Esophagus mucosa (tissue), 1 donor: ENCODE data around the gene RBM39. TPM values are rescaled to one million over a fixed set of nuclear protein-coding genes. Genes with fewer than 3 reads are reported as not detected.
"Not testable (repeated sequence)": the region's sequence is repeated elsewhere in the genome, so short reads cannot be mapped to it uniquely, and the experiment has no call there.

ENCODE experiments used
- ATAC-seq: fragments of 200-7000 bp; cut with Tn5 transposase; one replicate; pipeline ENCODE4 v1.9.1; 2020
- total RNA-seq: library from RNA; stranded (reverse); gene quantifications from one replicate; pipeline ENCODE4 v1.2.4, GENCODE V29; 2023
- donor health status: DM: yes; HTN: yes; CAD: no.

RBM39 gene
- total RNA-seq, 1 donor from 2014 or later = 139 TPM

GRCh38 chr20:35704514-35705261 is 37.4 kb downstream of the RBM39 start:
- no peak for ATAC-seq

DNA sequence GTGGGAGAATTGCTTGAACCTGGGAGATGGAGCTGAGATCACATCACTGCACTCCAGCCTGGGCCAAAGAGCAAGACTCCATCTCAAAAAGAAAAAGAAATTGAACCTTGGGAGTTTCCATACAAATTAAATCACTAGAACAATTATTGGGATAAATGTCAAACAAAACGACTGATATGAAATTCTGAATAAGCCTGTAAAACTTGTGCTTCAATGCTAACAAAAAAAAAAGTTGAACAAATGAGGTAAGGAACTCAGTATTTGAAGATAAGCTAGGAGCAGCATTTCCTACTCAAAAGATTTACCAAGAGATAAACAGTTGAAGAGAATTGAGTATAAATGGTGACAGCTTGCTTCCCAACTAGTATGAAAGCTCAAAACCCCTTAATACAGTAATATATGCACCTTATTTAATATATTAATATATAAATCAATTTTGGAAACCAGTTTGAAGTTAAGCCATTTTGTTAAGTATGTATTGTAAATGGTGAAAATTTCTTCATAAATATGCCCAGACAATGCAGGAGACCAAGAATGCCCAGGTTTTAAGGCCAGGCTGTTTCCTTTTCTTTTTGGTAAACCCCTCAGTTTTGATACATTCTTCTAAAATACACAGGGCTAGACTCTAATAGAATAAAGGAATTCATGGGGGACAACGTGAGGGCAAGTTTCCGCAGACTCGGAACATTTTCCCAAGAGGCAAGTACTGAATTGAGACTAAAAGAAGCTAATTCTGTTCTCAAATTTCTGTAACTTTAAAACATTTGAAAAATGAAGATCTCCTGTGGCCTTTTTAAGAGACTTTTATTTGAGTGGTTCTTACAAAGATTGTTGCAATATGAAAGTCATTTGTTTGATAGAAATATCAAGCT is 39.0 kb downstream of the RBM39 start:
- no peak for ATAC-seq

DNA sequence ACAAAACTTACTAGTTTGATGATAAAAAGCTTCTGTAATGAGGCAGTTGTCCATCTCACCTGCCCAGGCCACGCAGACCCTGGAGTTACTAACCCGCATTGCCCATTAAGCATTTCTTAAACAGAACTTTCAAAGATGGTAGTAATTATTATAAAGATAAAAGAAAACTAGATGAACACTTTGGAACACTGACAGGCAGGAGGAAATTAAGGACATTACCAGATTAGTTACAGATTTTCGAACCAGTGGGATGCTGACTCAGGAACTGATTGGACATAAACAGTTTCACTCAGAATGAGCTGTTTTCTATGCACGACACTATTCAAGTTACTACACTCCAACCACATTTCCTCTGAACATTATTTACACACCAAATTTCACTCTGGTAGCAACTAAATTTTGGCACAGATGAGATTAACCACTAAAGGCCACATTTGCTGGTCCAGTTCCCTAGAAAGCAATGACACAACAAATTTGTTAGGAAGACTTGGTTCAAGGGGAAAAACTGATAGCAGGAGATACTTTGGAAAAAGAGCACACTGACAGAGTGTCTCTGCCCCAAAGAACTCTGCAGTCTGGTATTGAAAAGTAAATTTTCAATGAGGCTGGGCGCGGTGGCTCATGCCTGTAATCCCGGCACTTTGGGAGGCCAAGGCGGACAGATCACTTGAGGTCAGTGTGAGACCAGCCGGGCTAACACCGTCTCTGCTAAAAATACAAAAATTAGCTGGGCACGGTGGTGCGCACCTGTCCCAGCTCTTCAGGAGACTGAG is 39.8 kb downstream of the RBM39 start:
- ATAC-seq = no peak

DNA sequence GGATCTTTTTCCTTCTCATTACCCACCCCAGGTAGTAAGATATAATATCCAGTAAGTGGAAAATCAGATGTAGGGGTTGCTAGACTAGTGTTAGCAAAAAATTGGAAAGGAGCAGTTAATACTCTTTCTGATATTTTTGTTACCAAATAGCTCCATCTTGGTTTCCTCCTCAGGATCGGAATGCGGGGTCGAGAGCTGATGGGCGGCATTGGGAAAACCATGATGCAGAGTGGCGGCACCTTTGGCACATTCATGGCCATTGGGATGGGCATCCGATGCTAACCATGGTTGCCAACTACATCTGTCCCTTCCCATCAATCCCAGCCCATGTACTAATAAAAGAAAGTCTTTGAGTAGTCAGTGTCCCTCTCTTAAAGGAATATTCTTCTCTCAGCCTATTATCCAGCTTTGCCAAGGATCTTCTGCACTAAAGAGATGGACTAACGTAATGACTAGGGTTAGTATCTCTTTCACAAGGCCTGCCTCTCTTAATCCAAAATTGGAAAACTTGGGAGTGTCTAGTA is 41.4 kb downstream of the RBM39 start:
- no peak for ATAC-seq

GRCh38 chr20:35699957-35700624 is 42.0 kb downstream of the RBM39 start:
- no peak for ATAC-seq

- peak; percentile 86 for ATAC-seq
Measured at GRCh38 chr20:35699127-35699956, 42.7 kb downstream of the RBM39 start, which contains the start of the genes NFS1 and ROMO1. NFS1 (minus strand) TSS chr20:35699352; CDS start chr20:35699288, 64 bp downstream. ROMO1 (plus strand) TSS chr20:35699405; CDS start chr20:35699633, 228 bp downstream.

- peak; percentile 46 for ATAC-seq
Measured at GRCh38 chr20:35698298-35699126, 43.5 kb downstream of the RBM39 start.

GRCh38 chr20:35697696-35698297 is 44.3 kb downstream of the RBM39 start:
- no peak for ATAC-seq

GRCh38 chr20:35695978-35696377 is 46.1 kb downstream of the RBM39 start:
- no peak for ATAC-seq

- no peak for ATAC-seq
Measured at GRCh38 chr20:35695245-35695749, 46.8 kb downstream of the RBM39 start.

- no peak for ATAC-seq
Measured at GRCh38 chr20:35690265-35690664, 51.8 kb downstream of the RBM39 start.

DNA sequence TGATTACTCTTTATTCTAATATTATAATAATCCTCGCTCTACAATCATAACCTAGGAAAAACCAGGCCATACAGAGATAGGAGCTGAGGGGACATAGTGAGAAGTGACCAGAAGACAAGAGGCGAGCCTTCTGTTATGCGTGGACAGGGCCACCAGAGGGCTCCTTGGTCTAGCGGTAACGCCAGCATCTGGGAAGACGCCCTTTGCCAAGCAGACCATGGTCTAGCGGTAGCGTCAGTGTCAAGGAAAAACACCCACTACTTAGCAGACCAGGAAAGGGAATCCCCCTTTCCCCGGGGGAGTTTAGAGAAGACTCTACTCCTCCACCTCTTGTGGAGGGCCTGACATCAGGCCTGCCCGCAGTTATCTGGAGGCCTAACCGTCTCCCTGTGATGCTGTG is 55.2 kb downstream of the RBM39 start:
- ATAC-seq = not testable (repeated sequence)

DNA sequence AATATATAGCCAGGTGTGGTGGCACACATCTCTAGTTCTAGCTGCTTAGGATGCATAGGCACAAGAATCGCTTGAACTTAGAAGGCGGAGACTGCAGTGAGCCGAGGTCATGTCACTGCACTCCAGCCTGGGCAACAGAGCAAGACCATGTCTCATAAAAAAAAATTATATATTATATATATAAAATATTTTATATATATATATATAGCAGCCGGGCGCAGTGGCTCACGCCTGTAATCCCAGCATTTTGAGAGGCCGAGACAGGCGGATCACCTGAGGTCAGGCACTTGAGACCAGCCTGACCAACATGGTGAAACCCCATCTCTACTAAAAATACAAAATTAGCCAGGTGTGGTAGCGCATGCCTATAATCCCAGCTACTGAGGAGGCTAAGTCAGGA is 56.7 kb downstream of the RBM39 start:
- not testable (repeated sequence) for ATAC-seq

DNA sequence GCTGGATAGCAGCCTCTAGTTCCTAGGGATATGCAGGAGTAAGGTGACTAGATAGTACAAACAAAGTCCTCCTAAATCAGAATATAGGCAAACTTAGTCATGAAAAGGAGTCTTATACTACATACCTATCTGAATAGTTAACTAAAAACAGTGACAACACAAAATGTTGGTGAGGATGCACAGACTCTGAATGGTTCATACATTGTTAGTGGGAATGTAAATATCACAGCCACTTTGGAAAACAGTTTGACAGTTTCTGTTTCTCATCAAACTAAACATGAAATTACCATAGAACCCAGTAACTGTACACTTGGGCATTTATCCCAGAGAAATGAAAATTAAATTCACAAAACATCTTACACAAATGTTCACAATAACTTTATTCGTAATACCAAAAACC is 60.1 kb downstream of the RBM39 start:
- ATAC-seq = no peak

- ATAC-seq = no peak
Measured at GRCh38 chr20:35680452-35681183, 61.4 kb downstream of the RBM39 start.

DNA sequence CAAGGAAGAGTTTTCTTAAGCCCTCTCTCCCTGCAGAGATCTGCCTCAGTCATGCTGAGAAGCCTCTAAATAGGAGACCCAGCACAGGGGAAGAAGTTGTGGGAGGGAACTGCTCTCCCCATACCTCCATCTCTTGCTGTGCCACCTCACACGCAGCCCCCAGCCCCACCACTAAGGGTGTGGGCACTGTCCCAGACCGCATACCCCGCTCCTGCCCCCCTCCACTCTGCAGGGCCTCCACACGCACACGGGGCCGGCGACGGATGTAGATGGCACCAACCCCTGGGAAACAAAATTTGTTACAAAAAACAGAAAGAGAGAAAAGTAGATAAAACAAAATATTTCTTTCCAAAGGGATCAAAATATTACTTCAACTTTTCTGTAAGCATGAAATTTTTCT is 67.1 kb downstream of the RBM39 start:
- ATAC-seq = no peak

DNA sequence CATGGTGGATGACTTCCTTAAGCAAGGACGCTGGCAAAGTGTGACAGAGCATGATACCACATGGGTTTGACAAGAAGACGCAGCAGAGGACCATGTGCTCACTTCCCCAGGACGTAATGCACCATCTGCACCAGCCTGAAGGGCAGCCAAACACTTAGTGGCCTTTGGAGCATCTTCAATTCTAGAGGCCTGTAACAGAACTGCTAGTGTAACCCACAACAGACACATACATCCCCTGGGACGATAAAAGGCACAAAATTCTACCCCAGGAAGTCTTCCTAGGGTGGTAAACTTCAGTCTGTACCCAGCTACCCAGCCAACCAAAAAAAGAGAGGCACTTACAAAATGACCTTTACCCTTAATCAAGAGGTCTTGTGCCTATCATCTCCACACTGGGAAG is 68.2 kb downstream of the RBM39 start:
- no peak for ATAC-seq

GRCh38 chr20:35669681-35670080 is 72.4 kb downstream of the RBM39 start:
- ATAC-seq = no peak

- no peak for ATAC-seq
Measured at GRCh38 chr20:35669221-35669620, 72.8 kb downstream of the RBM39 start.
